ENCODE measurements around the gene TRMT61A.
A peak's percentile ranks its signal among the peaks of the same experiment; 100 is the strongest.
"Not testable (repeated sequence)": the region's sequence is repeated elsewhere in the genome, so short reads cannot be mapped to it uniquely, and the experiment has no call there.

TRMT61A gene

GRCh38 chr14:103509864-103510723, 18.9 kb upstream of the TRMT61A start:
- DNase-seq = no peak

- no peak for DNase-seq
These were observed 18.0 kb upstream of the TRMT61A start for GRCh38 chr14:103510724-103511693.

- not testable (repeated sequence) for DNase-seq
These were observed 16.8 kb upstream of the TRMT61A start for GRCh38 chr14:103512180-103512579.

DNA sequence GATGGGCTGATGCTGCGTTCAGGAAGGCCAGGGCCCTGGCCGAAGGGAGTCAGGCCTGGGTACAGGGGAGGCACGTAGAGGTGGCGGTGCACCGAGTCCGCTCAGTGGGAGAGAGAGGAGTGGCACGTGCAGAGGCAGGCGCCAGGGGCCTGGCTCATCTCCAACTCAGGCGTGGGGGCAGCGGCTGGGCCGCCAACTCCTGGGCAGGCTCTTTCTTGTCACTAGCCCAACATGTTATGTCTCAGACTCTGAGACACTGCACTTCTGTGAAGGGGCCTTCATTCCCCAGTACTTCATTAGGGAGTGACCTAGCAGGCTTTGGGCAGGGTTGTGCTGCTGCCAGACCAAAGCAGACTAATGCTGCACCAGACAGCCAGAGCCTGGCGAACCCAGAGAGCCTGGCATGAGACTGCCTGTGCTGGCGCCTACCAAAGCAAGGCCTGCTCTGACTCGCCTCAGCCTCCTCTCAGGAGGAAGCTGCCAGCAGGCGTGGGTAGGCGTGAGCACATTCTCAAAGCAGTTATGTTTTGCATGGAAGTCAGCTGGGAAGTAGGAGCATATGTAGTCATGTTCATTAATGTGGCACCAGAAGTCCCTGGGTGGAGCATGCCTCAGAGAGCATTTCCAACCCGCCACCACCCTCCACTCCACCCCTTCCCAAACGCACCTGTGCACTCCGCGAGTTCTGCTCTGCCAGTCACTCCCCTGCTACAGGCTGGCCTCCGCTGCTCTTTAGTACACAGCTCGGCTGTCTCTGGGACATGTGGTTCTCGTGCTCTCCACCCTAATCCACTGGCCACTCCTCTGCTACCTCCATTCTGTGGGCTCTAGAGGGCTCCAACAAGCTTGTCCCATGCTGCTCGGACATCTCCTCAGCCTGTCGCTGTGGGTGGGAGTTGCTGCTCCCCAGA, 16.0 kb upstream of the TRMT61A start:
- no peak for DNase-seq

- DNase-seq = no peak
These were observed 14.2 kb upstream of the TRMT61A start for GRCh38 chr14:103514596-103515421.

GRCh38 chr14:103516426-103517173, 12.4 kb upstream of the TRMT61A start:
- no peak for DNase-seq

DNA sequence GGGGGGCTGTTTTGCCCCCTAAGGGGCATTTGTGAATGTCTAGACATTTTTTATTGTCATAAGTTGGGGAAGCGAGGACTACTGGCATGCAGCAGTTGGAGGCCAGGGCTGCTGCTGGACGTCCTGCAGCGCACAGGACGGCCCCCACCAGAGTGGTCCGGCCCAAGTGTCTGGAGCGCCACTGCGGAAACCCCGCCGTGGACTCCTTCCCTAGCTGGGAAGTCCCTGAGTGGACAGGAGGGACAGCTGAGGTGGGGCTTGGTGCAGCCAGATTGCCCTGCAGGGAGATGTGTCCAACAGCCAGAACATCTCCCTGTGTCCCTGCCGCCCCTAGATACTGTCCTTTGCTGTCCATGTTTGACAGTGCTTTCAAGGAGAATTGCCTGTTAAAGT, 11.8 kb upstream of the TRMT61A start:
- DNase-seq = no peak

- no peak for DNase-seq
These were observed 11.1 kb upstream of the TRMT61A start for GRCh38 chr14:103517721-103518421.

GRCh38 chr14:103518422-103519042, 10.5 kb upstream of the TRMT61A start:
- peak; percentile 67 for DNase-seq

DNA sequence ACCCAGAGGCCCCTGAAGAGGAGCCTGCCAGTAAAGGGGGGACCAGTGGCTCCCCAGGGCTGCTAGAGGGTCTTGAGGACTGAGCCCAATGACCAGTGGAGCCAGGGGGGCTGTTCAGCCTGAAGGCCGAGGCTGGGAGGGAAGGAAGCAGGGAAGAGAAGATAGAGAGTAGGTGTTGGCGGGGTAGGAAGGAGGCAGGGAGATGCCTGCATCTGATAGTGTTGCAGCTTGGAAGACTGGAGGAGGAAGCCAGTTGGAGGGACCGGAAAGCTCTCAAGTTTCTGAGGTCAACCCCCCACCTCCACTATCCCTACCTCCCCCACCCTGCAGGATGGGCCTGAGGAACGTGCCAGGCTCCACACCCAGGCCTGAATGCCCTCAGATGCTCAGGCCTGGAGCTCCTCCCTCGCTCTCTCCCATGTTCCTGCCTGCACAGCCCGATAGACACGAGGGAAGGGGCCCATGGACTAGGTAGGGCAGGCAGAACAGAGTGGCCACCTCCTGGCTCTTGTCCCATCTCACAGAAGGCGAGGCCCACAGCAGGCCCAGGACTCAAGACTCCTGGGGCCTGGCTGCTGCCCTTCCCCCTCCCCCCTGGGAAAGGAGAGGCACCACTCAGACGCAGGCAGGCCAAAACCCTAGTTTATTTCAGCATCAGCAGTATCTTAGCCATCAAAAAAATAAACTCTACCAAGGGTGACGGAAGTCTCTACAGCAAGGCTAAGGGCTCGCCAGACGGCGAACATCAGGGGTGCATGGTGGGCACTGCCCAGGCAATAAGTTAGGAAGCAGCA, 9.8 kb upstream of the TRMT61A start:
- no peak for DNase-seq

DNA sequence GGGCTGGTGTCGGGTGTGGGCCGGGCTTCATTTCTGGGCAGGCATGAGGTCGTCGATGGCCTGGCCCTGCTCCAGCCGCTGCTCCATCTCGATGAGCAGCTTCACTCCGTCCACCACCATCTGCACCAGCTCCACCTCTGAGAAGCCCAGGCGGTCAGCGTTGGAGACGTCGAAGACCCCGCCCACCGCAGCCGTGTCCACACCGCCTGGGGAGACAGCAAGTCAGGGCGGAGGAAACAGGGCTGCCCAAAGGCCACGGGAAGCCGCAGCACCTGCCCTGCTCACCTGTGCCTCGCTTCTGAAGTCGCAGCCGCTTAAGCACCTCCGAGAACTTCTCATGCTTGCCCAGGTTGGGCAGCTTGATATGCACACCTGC, 9.2 kb upstream of the TRMT61A start:
- no peak for DNase-seq

GRCh38 chr14:103520269-103520656, 8.7 kb upstream of the TRMT61A start:
- DNase-seq = no peak

- peak; percentile 69 for DNase-seq
These were observed 8.1 kb upstream of the TRMT61A start for GRCh38 chr14:103520657-103521437.

DNA sequence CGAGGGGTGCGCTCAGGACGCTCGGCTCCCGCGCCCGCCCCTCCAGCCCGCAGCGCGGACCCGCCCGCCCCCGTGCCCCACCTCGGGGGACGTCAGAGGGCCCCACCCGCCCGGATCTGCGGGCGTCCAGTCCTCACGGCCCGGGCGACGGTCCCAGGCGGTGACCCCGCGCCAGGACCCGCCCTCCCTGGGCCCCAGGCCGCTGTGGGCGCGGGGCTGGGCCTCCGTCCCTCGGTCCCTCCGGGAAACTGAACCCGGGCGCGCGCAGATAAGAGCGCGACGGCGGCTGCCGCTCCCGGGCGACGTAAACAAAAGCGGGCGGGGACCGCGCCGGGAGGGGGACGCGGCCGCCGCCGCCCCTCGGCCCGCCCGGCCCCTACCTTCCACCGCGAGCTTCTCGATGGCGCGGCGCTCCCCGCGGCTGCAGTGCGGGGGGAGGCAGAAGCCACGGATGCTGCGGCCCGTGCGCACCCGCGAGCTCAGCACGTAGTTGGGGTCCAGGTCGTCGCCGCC, 7.5 kb upstream of the TRMT61A start:
- DNase-seq = no peak

- DNase-seq = no peak
These were observed 6.9 kb upstream of the TRMT61A start for GRCh38 chr14:103521951-103522563.

DNA sequence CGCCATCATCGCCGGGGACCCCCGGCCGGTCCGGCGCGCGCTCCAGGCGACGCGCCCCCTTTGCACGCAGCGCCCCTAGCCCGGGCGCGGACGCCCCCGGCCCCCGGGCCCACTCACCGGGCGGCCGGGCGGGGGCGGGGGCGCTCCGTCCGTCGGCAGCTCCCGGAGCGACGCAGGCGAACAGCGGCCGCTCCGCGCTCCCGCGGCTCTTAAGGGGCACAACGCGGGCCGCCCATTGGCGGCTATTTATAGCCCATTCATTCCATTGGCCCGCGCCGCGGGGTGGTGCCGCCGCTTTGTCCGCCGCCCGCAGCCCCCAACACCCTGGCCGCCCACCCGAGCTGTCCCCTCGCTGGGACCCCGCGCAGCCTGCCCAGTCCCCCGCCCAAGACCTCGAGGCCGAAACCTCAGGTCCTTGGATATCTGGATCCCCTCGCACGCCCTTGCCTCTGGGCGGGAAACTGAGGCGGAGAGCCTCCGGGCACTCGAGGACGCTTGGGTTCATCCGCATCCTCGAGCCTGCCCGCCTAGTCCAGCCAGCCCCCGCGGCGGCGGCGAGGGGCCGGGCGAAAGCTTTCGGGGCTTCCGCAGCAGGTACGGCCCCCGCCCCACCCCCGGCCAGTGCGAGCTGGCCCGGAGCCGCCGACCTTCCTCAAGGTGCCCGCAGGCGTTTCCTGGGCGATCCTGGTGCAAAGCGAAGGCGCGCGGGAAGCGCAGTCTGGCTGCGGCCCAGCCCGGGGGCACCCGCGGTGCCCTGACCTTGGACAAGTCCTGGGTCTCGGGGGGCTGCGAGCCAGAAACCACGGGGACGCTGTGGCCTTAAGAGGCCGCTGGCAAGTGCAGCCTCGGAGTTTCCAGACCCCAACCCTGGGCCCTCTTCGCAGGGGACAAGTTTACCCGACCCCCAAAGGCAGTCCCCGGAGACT, 6.1 kb upstream of the TRMT61A start, which contains the start of gene CKB:
TSS of gene CKB (minus strand) at position 182 of the 926 bp plus-strand sequence. CDS start 337 bp downstream, outside the sequence.
- no peak for DNase-seq
